Measurements from ENCODE around the gene MECP2.

Gene MECP2

GRCh38 chrX:154046940-154047610 is 50.4 kb downstream of the MECP2 start:
- Histone ChIP-seq H3K36me3 (ENCODE audit: insufficient read depth, low read length) (no peaks in the 10 kb centered on the region), H3K27ac (ENCODE audit: low read depth, low read length) (peak overlapping the region; percentile 94), H3K4me3 (ENCODE audit: low read depth, low read length) (0 out of 2 replicates have a peak overlapping the region, but pooled peaks have one; percentile 24), H3K27me3 (ENCODE audit: insufficient read depth, low read length) (no peaks in the 10 kb centered on the region), H3K79me2 (ENCODE audit: control insufficient read depth, insufficient read depth, low read length, unreplicated experiment) (peaks cover 42% of the 10 kb centered on the region), H2AFZ (ENCODE audit: low read length, unreplicated experiment) (no peak overlapping the region), H3K4me1 (ENCODE audit: control insufficient read depth, insufficient read depth, low read length, unreplicated experiment) (peaks cover 55% of the 10 kb centered on the region)

- Histone ChIP-seq H3K4me1 (ENCODE audit: control insufficient read depth, insufficient read depth, low read length, unreplicated experiment) (peaks cover 62% of the 10 kb centered on the region), H3K79me2 (ENCODE audit: control insufficient read depth, insufficient read depth, low read length, unreplicated experiment) (peaks cover 42% of the 10 kb centered on the region), H3K27ac (ENCODE audit: low read depth, low read length) (peak overlapping the region; percentile 94), H3K4me3 (ENCODE audit: low read depth, low read length) (no peak overlapping the region), H3K27me3 (ENCODE audit: insufficient read depth, low read length) (no peaks in the 10 kb centered on the region), H2AFZ (ENCODE audit: low read length, unreplicated experiment) (no peak overlapping the region), H3K36me3 (ENCODE audit: insufficient read depth, low read length) (no peaks in the 10 kb centered on the region)
Measured at GRCh38 chrX:154046031-154046781, 51.3 kb downstream of the MECP2 start.

- no peak overlapping the region for H2AFZ ChIP-seq (ENCODE audit: low read length, unreplicated experiment)
- H3K4me1 ChIP-seq (ENCODE audit: control insufficient read depth, insufficient read depth, low read length, unreplicated experiment), result peaks cover 82% of the 10 kb centered on the region
- peak overlapping the region; percentile 94 for H3K27ac ChIP-seq (ENCODE audit: low read depth, low read length)
- no peak overlapping the region for H3K4me3 ChIP-seq (ENCODE audit: low read depth, low read length)
- no peaks in the 10 kb centered on the region for H3K36me3 ChIP-seq (ENCODE audit: insufficient read depth, low read length)
- no peaks in the 10 kb centered on the region for H3K27me3 ChIP-seq (ENCODE audit: insufficient read depth, low read length)
- peaks cover 26% of the 10 kb centered on the region for H3K79me2 ChIP-seq (ENCODE audit: control insufficient read depth, insufficient read depth, low read length, unreplicated experiment)
Measured at GRCh38 chrX:154044091-154044490, 53.4 kb downstream of the MECP2 start.

GRCh38 chrX:154043003-154043763 is 54.3 kb downstream of the MECP2 start:
- Histone ChIP-seq H3K36me3 (ENCODE audit: insufficient read depth, low read length) (no peaks in the 10 kb centered on the region), H3K4me3 (ENCODE audit: low read depth, low read length) (peak overlapping the region; percentile 36; the same call in 1 of the 2 replicates), H3K27ac (ENCODE audit: low read depth, low read length) (peak overlapping the region; percentile 94), H3K27me3 (ENCODE audit: insufficient read depth, low read length) (no peaks in the 10 kb centered on the region), H3K79me2 (ENCODE audit: control insufficient read depth, insufficient read depth, low read length, unreplicated experiment) (peaks cover 29% of the 10 kb centered on the region), H2AFZ (ENCODE audit: low read length, unreplicated experiment) (no peak overlapping the region), H3K4me1 (ENCODE audit: control insufficient read depth, insufficient read depth, low read length, unreplicated experiment) (peaks cover 85% of the 10 kb centered on the region)

GRCh38 chrX:154040863-154041262 is 56.7 kb downstream of the MECP2 start:
- Histone ChIP-seq H3K79me2 (ENCODE audit: control insufficient read depth, insufficient read depth, low read length, unreplicated experiment) (peaks cover 36% of the 10 kb centered on the region), H3K4me3 (ENCODE audit: low read depth, low read length) (no peak overlapping the region), H3K27ac (ENCODE audit: low read depth, low read length) (peak overlapping the region; percentile 94), H3K36me3 (ENCODE audit: insufficient read depth, low read length) (no peaks in the 10 kb centered on the region), H3K27me3 (ENCODE audit: insufficient read depth, low read length) (no peaks in the 10 kb centered on the region), H2AFZ (ENCODE audit: low read length, unreplicated experiment) (no peak overlapping the region), H3K4me1 (ENCODE audit: control insufficient read depth, insufficient read depth, low read length, unreplicated experiment) (peaks cover 64% of the 10 kb centered on the region)

GRCh38 chrX:154040307-154040756 is 57.2 kb downstream of the MECP2 start:
- Histone ChIP-seq H2AFZ (ENCODE audit: low read length, unreplicated experiment) (no peak overlapping the region), H3K4me1 (ENCODE audit: control insufficient read depth, insufficient read depth, low read length, unreplicated experiment) (peaks cover 62% of the 10 kb centered on the region), H3K4me3 (ENCODE audit: low read depth, low read length) (peak overlapping the region; percentile 33; the same call in 1 of the 2 replicates), H3K27ac (ENCODE audit: low read depth, low read length) (peak overlapping the region; percentile 94), H3K36me3 (ENCODE audit: insufficient read depth, low read length) (no peaks in the 10 kb centered on the region), H3K79me2 (ENCODE audit: control insufficient read depth, insufficient read depth, low read length, unreplicated experiment) (peaks cover 38% of the 10 kb centered on the region), H3K27me3 (ENCODE audit: insufficient read depth, low read length) (no peaks in the 10 kb centered on the region)

- peak overlapping the region; percentile 33; the same call in 1 of the 2 replicates for H3K4me3 ChIP-seq (ENCODE audit: low read depth, low read length)
- no peaks in the 10 kb centered on the region for H3K27me3 ChIP-seq (ENCODE audit: insufficient read depth, low read length)
- H3K36me3 ChIP-seq (ENCODE audit: insufficient read depth, low read length), result no peaks in the 10 kb centered on the region
- H3K27ac ChIP-seq (ENCODE audit: low read depth, low read length), result peak overlapping the region; percentile 94
- H3K4me1 ChIP-seq (ENCODE audit: control insufficient read depth, insufficient read depth, low read length, unreplicated experiment), result peaks cover 55% of the 10 kb centered on the region
- no peak overlapping the region for H2AFZ ChIP-seq (ENCODE audit: low read length, unreplicated experiment)
- peaks cover 37% of the 10 kb centered on the region for H3K79me2 ChIP-seq (ENCODE audit: control insufficient read depth, insufficient read depth, low read length, unreplicated experiment)
Measured at GRCh38 chrX:154039577-154039976, 57.9 kb downstream of the MECP2 start.

GRCh38 chrX:154038656-154039055 is 58.9 kb downstream of the MECP2 start:
- H3K36me3 ChIP-seq (ENCODE audit: insufficient read depth, low read length), result no peaks in the 10 kb centered on the region
- H3K27ac ChIP-seq (ENCODE audit: low read depth, low read length), result peak overlapping the region; percentile 94; the same call in 1 of the 2 replicates
- no peak overlapping the region for H2AFZ ChIP-seq (ENCODE audit: low read length, unreplicated experiment)
- peaks cover 46% of the 10 kb centered on the region for H3K4me1 ChIP-seq (ENCODE audit: control insufficient read depth, insufficient read depth, low read length, unreplicated experiment)
- no peaks in the 10 kb centered on the region for H3K27me3 ChIP-seq (ENCODE audit: insufficient read depth, low read length)
- H3K79me2 ChIP-seq (ENCODE audit: control insufficient read depth, insufficient read depth, low read length, unreplicated experiment), result peaks cover 33% of the 10 kb centered on the region
- H3K4me3 ChIP-seq (ENCODE audit: low read depth, low read length), result no peak overlapping the region

GRCh38 chrX:154037754-154038153 is 59.8 kb downstream of the MECP2 start:
- no peak overlapping the region for H3K27ac ChIP-seq (ENCODE audit: low read depth, low read length)
- H3K4me1 ChIP-seq (ENCODE audit: control insufficient read depth, insufficient read depth, low read length, unreplicated experiment), result peaks cover 38% of the 10 kb centered on the region
- H3K27me3 ChIP-seq (ENCODE audit: insufficient read depth, low read length), result no peaks in the 10 kb centered on the region
- H3K36me3 ChIP-seq (ENCODE audit: insufficient read depth, low read length), result no peaks in the 10 kb centered on the region
- no peak overlapping the region for H3K4me3 ChIP-seq (ENCODE audit: low read depth, low read length)
- H2AFZ ChIP-seq (ENCODE audit: low read length, unreplicated experiment), result no peak overlapping the region
- H3K79me2 ChIP-seq (ENCODE audit: control insufficient read depth, insufficient read depth, low read length, unreplicated experiment), result peaks cover 33% of the 10 kb centered on the region

- H3K27ac ChIP-seq (ENCODE audit: low read depth, low read length), result no peak overlapping the region
Measured at GRCh38 chrX:154036513-154036912, 61.0 kb downstream of the MECP2 start.

More at GRCh38 chrX:154036513-154036912, 61.0 kb downstream of the MECP2 start:
- no peak overlapping the region for H2AFZ ChIP-seq (ENCODE audit: low read length, unreplicated experiment)
- no peaks in the 10 kb centered on the region for H3K36me3 ChIP-seq (ENCODE audit: insufficient read depth, low read length)
- H3K4me1 ChIP-seq (ENCODE audit: control insufficient read depth, insufficient read depth, low read length, unreplicated experiment), result peaks cover 27% of the 10 kb centered on the region
- no peak overlapping the region for H3K4me3 ChIP-seq (ENCODE audit: low read depth, low read length)
- H3K79me2 ChIP-seq (ENCODE audit: control insufficient read depth, insufficient read depth, low read length, unreplicated experiment), result peaks cover 32% of the 10 kb centered on the region
- H3K27me3 ChIP-seq (ENCODE audit: insufficient read depth, low read length), result no peaks in the 10 kb centered on the region

All from ACC112 (cell line).